Suprapubic skin (tissue), 4 donors: ENCODE measurements around the gene VWF. TPM values are rescaled to one million over a fixed set of nuclear protein-coding genes. Genes with fewer than 3 reads are reported as not detected.

Experiments
- DNase-seq, 2 donors: peaks; one replicate each; pipeline ENCODE4 v3.0.0-alpha.2; 2019; ENCODE audit warnings: low spot score in 2 of 2
- H3K27ac ChIP-seq: fragments of 200-600 bp; sonication (generic); one replicate; pipeline ENCODE4 v1.5.1; 2019
- H3K27me3 ChIP-seq: fragments of 200-600 bp; sonication (generic); one replicate; pipeline ENCODE4 v1.5.1; 2019
- H3K36me3 ChIP-seq: fragments of 200-600 bp; sonication (generic); one replicate; pipeline ENCODE4 v1.5.1; 2019
- H3K4me1 ChIP-seq: fragments of 200-600 bp; sonication (generic); one replicate; pipeline ENCODE4 v1.5.1; 2019
- H3K4me3 ChIP-seq: fragments of 200-600 bp; sonication (generic); one replicate; pipeline ENCODE4 v1.5.1; 2019; ENCODE audit warnings: mild to moderate bottlenecking
- H3K9me3 ChIP-seq: fragments of 200-600 bp; sonication (generic); one replicate; pipeline ENCODE4 v1.5.1; 2019
- EP300 ChIP-seq: sonication (generic); formaldehyde crosslinking; IDR thresholded peaks from one replicate; pipeline ENCODE4 v1.6.1; 2017; ENCODE audit warnings: antibody characterized with exemption
- POLR2A ChIP-seq, 2 donors: fragments of 450-650 bp; IDR thresholded peaks; one replicate each; pipeline ENCODE4 v1.6.1; 2017; ENCODE audit warnings: antibody characterized with exemption in 2 of 2, mild to moderate bottlenecking in 2 of 2, moderate library complexity in 2 of 2
- POLR2AphosphoS5 ChIP-seq, 3 donors: sonication (generic); formaldehyde crosslinking; IDR thresholded peaks; one replicate each; pipeline ENCODE4 v1.6.1; 2017; ENCODE audit warnings: antibody characterized with exemption in 3 of 3
- WGBS: methylation state at CpG from one replicate; pipeline ENCODE4 v1.1.5; 2018; 5-methylcytosine and 5-hydroxymethylcytosine counted together
- total RNA-seq, 4 donors: library from RNA; depleted of rRNA; stranded (reverse); fragments of >200 nt; gene quantifications; one replicate each; pipeline ENCODE4 v1.1.0, GENCODE V29; 2016
- TF ChIP-seq, protein P1 (sequence below), 2 donors: fragments of 200-600 bp in 1 of 2; fragments of 450-650 bp in 1 of 2; sonication (generic) in 1 of 2; IDR thresholded peaks; one replicate each; pipeline ENCODE4 v1.5.1; 2016 to 2019; ENCODE audit warnings: antibody characterized with exemption in 2 of 2, mild to moderate bottlenecking in 1 of 2, moderate library complexity in 1 of 2

Gene VWF
- total RNA-seq, 4 donors from 2014 or later = 35.5 to 91.7 (median 61.7) TPM

DNA sequence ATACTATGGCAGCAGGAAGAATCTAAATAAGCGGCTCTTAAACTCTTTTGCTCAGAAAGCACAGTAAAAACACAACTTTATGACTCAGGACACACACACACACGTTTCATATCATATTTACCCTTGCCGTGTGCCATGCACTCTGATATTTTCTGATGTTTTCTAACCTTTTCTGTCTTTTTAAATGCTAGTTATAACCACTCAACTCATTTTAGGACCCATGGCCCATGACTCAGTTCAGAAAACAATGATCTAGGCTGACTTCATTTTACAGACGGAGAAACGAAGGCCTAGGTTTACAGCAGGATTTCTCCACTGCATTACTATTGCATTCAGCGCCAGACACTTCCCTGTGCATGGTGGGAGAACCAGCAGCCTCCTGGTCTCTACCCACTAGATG is 9.1 kb downstream of the VWF start:
- Histone ChIP-seq H3K36me3 (no peaks in the 10 kb centered on the region), H3K4me1 (no peaks in the 10 kb centered on the region), H3K27me3 (no peaks in the 10 kb centered on the region), H3K27ac (no peak overlapping the region), H3K4me3 (no peak overlapping the region), H3K9me3 (no peaks in the 10 kb centered on the region)
- no peak for DNase-seq
- TF ChIP-seq POLR2A (IDR thresholded peaks at IDR 0.05) (no peak), EP300 (no peak), POLR2AphosphoS5 (IDR thresholded peaks at IDR 0.05) (no peak)
- TF ChIP-seq, protein P1, sequence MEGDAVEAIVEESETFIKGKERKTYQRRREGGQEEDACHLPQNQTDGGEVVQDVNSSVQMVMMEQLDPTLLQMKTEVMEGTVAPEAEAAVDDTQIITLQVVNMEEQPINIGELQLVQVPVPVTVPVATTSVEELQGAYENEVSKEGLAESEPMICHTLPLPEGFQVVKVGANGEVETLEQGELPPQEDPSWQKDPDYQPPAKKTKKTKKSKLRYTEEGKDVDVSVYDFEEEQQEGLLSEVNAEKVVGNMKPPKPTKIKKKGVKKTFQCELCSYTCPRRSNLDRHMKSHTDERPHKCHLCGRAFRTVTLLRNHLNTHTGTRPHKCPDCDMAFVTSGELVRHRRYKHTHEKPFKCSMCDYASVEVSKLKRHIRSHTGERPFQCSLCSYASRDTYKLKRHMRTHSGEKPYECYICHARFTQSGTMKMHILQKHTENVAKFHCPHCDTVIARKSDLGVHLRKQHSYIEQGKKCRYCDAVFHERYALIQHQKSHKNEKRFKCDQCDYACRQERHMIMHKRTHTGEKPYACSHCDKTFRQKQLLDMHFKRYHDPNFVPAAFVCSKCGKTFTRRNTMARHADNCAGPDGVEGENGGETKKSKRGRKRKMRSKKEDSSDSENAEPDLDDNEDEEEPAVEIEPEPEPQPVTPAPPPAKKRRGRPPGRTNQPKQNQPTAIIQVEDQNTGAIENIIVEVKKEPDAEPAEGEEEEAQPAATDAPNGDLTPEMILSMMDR (IDR thresholded peaks at IDR 0.05) = no peak
- 90% methylated on average over 6 of the region's 6 CpGs for WGBS

DNA sequence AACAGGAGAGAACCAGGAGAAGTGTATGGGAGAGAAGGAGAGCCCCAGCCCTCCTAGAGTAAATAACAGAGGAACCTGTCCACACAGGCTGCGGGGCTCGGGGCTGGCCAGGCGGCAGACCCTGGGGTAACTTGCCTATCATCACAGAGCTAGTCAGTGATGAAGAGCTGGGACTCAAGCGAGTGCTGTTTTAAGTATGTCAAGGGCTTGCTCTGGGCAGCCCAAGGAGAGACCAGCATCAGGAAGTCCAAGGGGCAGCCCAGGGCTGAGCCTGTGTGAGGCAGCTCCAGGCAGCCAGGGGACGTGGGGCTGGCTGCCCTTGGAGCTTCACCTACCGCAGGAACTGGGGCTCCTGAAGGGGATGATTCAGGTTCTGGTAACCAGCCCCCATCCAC is 10.0 kb downstream of the VWF start:
- no peak overlapping the region for H3K4me3 ChIP-seq
- no peaks in the 10 kb centered on the region for H3K4me1 ChIP-seq
- TF ChIP-seq, protein P1 (IDR thresholded peaks at IDR 0.05) = no peak
- TF ChIP-seq POLR2AphosphoS5 (IDR thresholded peaks at IDR 0.05) (no peak), POLR2A (IDR thresholded peaks at IDR 0.05) (no peak), EP300 (no peak)
- DNase-seq = peak in 1 of 2 donors; percentile 71
- H3K9me3 ChIP-seq = no peaks in the 10 kb centered on the region
- H3K27ac ChIP-seq = no peak overlapping the region
- WGBS = 90% methylated on average over 6 of the region's 6 CpGs
- no peaks in the 10 kb centered on the region for H3K27me3 ChIP-seq
- H3K36me3 ChIP-seq = no peaks in the 10 kb centered on the region

DNA sequence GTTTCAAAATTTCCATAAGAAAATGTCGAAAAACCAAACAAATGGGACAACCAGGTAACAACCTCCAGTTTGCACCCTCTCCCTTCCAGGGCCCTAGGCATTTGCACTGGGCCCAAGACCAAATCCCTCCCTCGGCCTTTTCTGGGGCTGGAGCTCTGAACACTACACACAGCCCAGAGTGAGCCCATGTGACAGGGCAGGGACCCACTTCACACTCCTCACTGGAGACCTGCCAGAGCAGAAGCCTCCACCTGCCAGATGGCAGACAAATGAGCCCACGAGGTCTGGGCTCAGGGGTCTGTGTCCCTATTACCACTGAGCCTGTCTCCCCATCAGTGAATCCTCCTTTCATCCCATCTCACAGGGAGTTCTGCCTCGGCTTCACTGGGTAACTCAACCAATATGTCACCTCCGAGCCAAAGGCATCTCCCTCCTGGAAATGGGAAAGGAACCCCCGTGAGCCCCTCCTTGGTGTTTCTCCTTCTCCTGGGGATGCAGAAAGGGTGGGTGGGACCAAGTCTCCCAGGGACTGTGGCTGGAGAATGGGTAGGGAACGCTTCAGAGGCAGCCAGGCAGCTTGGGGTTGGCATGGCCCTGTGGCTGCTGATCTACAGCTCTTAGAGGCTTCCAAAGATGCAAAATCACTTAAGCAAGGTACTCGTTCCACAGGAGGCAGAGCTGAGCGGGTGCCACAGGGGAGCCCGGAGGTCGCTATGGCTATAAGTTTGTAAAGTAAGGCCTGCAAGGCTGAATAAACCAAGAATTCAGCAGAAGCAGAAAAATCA is 10.6 kb downstream of the VWF start:
- Histone ChIP-seq H3K27ac (no peak overlapping the region), H3K36me3 (no peaks in the 10 kb centered on the region), H3K4me1 (no peaks in the 10 kb centered on the region), H3K4me3 (no peak overlapping the region), H3K9me3 (no peaks in the 10 kb centered on the region), H3K27me3 (no peaks in the 10 kb centered on the region)
- DNase-seq = peak in 1 of 2 donors; percentile 29
- 80% methylated on average over 11 of the region's 11 CpGs for whole genome bisulfite sequencing
- no peak for TF ChIP-seq EP300
- TF ChIP-seq, protein P1 (IDR thresholded peaks at IDR 0.05) = no peak
- no peak for TF ChIP-seq POLR2AphosphoS5 (IDR thresholded peaks at IDR 0.05)
- no peak for TF ChIP-seq POLR2A (IDR thresholded peaks at IDR 0.05)

DNA sequence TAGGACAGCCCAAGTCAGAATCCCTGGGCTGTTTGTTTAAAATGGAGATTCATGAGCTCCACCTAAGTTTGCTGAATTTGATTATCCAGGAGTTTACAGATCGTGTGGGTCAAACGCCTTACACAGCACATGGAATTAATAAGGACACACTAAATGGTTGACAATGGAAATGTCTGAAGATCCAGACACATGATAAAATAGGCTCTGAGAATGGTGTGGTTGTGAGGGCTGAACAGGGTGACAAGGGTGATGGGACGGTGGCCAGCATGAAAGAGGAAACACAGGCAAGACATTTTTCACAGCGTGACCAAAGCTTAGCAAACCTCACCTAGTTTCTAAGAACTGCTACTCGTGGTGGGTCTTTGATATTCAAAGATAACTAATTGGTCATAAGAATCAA is 12.5 kb downstream of the VWF start:
- H3K9me3 ChIP-seq = no peaks in the 10 kb centered on the region
- no peak overlapping the region for H3K4me3 ChIP-seq
- TF ChIP-seq EP300 (no peak), POLR2AphosphoS5 (IDR thresholded peaks at IDR 0.05) (no peak), POLR2A (IDR thresholded peaks at IDR 0.05) (no peak)
- TF ChIP-seq, protein P1 (IDR thresholded peaks at IDR 0.05) = no peak
- no peaks in the 10 kb centered on the region for H3K27me3 ChIP-seq
- H3K36me3 ChIP-seq = no peaks in the 10 kb centered on the region
- WGBS = 72% methylated on average over 5 of the region's 5 CpGs
- peak in 1 of 2 donors; percentile 21 for DNase-seq
- H3K27ac ChIP-seq = no peak overlapping the region
- no peaks in the 10 kb centered on the region for H3K4me1 ChIP-seq

DNA sequence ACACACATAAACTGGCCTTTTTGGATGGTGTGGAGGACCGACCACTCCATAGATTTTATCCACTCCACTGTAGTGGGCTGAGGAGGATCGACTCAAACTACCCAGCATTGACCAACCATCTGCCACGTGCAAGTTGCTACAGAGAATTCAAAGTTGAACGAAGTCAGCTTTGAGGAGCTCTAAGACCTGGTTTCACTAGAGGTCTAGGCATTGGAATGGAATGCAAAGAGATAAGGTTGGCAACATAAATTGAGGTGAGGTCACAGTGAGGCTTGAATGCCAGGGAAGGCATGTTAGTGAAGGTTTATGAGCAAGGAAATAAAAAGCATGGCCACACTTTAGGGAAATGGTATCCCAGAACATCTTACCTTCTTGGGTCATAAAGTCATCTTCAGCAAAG is 14.5 kb downstream of the VWF start:
- Histone ChIP-seq H3K9me3 (no peaks in the 10 kb centered on the region), H3K27me3 (no peaks in the 10 kb centered on the region), H3K27ac (no peak overlapping the region), H3K4me1 (no peaks in the 10 kb centered on the region), H3K36me3 (no peaks in the 10 kb centered on the region), H3K4me3 (no peak overlapping the region)
- TF ChIP-seq, protein P1 (IDR thresholded peaks at IDR 0.05) = no peak
- TF ChIP-seq EP300 (no peak), POLR2AphosphoS5 (IDR thresholded peaks at IDR 0.05) (no peak), POLR2A (IDR thresholded peaks at IDR 0.05) (no peak)
- WGBS = 93% methylated on average over 4 of the region's 4 CpGs
- DNase-seq = no peak
